Measurements from ENCODE around the gene LST1. TPM values are rescaled to one million over a fixed set of nuclear protein-coding genes. Genes with fewer than 3 reads are reported as not detected.
A peak's percentile ranks its signal among the peaks of the same experiment; 100 is the strongest.

LST1 gene
- total and polyA plus RNA-seq, 2 of the 8 experiments (the other 6 are each of a cell fraction or from before 2014, with no cell fraction given): not detected

- POLR2A ChIA-PET (ENCODE audit: partially characterized antibody): interaction anchor here (0.7 to 12.2 kb wide), 15 partner anchors 9 to 138 kb away, joined by 3 to 110 read pairs (median 5); partner anchors contain the start of genes ATP6V1G2, C6orf47, DDX39B and NFKBIL1
- H2AK5ac ChIP-seq (ENCODE audit: low read depth, low read length): no peak overlapping the region
- peak overlapping the region; percentile 62 to 84 for H3K4me2 ChIP-seq (ENCODE audit: insufficient read depth in 1 of 2, low read depth in 2 of 2, low read length in 2 of 2)
- no peak for TF ChIP-seq SP4 (IDR thresholded peaks at IDR 0.05; ENCODE audit: low read length)
- no peak for TF ChIP-seq SP2 (IDR thresholded peaks at IDR 0.05; ENCODE audit: low read length)
- no peak for TF ChIP-seq JUND (IDR thresholded peaks at IDR 0.05; ENCODE audit: low read length)
- TF ChIP-seq EP300 (IDR thresholded peaks at IDR 0.05; ENCODE audit: borderline replicate concordance in 1 of 2, low read depth in 2 of 2, low read length in 2 of 2): no peak
- TF ChIP-seq TAF1 (IDR thresholded peaks at IDR 0.05; ENCODE audit: low read depth, low read length): no peak
- TF ChIP-seq BACH1 (IDR thresholded peaks at IDR 0.05; ENCODE audit: low read length): no peak
- no peak for TF ChIP-seq BRCA1 (IDR thresholded peaks at IDR 0.05; ENCODE audit: low read depth, low read length)
- no peak for TF ChIP-seq ASH2L (IDR thresholded peaks at IDR 0.05; ENCODE audit: low read length)
- no peak for TF ChIP-seq HDAC6 (IDR thresholded peaks at IDR 0.05; ENCODE audit: low read depth, low read length)
- TF ChIP-seq SIX5 (IDR thresholded peaks at IDR 0.05; ENCODE audit: low read depth, low read length): no peak
- no peak for TF ChIP-seq YY1 (IDR thresholded peaks at IDR 0.05; ENCODE audit: low read depth, low read length)
- TF ChIP-seq FOSL1 (IDR thresholded peaks at IDR 0.05; ENCODE audit: insufficient read depth, low read depth, low read length): no peak
- TF ChIP-seq RBBP5 (IDR thresholded peaks at IDR 0.05; ENCODE audit: borderline replicate concordance, low read depth, low read length): no peak
Measured at GRCh38 chr6:31579546-31580437, 6.3 kb upstream of the LST1 start.

More at GRCh38 chr6:31579546-31580437, 6.3 kb upstream of the LST1 start:
- FAIRE-seq: no peak
- WGBS, 2 experiments (ENCODE audit: extremely low coverage in 1 of 2, insufficient coverage in 1 of 2, insufficient read length in 1 of 2, insufficient replicate concordance in 2 of 2, low coverage in 1 of 2, low lambda C conversion rate in 2 of 2, missing lambda C conversion rate in 1 of 2): 86% methylated on average over 8 of the region's 8 CpGs; no CpG with 5 or more reads in 1 of the 2 experiments
- no peak overlapping the region for H2AFZ ChIP-seq (ENCODE audit: low read length)
- H2BK15ac ChIP-seq (ENCODE audit: low read length): peak overlapping the region; percentile 31; the same call in 1 of the 2 replicates
- H3K9ac ChIP-seq (replicated peaks in 1 of 4; ENCODE audit: extremely low read depth in 1 of 4, low read depth in 3 of 4, low read length in 3 of 4): no peak overlapping the region
- peaks cover 0 to 8% (median 7%) of the 10 kb centered on the region in 4 experiments; a peak in 5 of 7 replicates for H3K27me3 ChIP-seq (replicated peaks in 1 of 4; ENCODE audit: control insufficient read depth in 3 of 4, extremely low read depth in 1 of 4, insufficient read depth in 3 of 4, low read length in 3 of 4)
- peaks cover 0 to 6% (median 6%) of the 10 kb centered on the region in 4 experiments; a peak in 6 of 7 replicates for H3K4me1 ChIP-seq (replicated peaks in 1 of 4; ENCODE audit: control insufficient read depth in 3 of 4, insufficient read depth in 4 of 4, low read length in 3 of 4)
- no peak overlapping the region for H2BK5ac ChIP-seq (ENCODE audit: low read depth, low read length)
- no peak overlapping the region for H3K14ac ChIP-seq (ENCODE audit: insufficient read length)
- no peak overlapping the region for H3K23ac ChIP-seq (ENCODE audit: insufficient read length)
- no peak overlapping the region for H2BK20ac ChIP-seq (ENCODE audit: low read length)
- no peaks in the 10 kb centered on the region for H4K20me1 ChIP-seq (replicated peaks in 1 of 2; ENCODE audit: control insufficient read depth in 1 of 2, insufficient read depth in 2 of 2, low read length in 2 of 2)
- H3K18ac ChIP-seq (ENCODE audit: extremely low read depth, low read length): no peak overlapping the region
- peak overlapping the region in 2 of 4 experiments; percentile 54 to 82; a peak in 3 of 8 replicates for H3K4me3 ChIP-seq (ENCODE audit: extremely low read depth in 1 of 4, insufficient read depth in 2 of 4, low read depth in 3 of 4, low read length in 4 of 4)
- no peak overlapping the region for H3K4ac ChIP-seq (replicated peaks; ENCODE audit: insufficient read length, low read depth, low read length)
- CTCF ChIA-PET (ENCODE audit: partially characterized antibody): interaction anchor here (0.6 to 19.2 kb wide), 16 partner anchors 11 to 280 kb away, joined by 3 to 640 read pairs (median 6); partner anchors contain the start of genes ATP6V1G2, DDX39B, LST1 and LTB
- no peaks in the 10 kb centered on the region for H3K36me3 ChIP-seq (ENCODE audit: control insufficient read depth in 2 of 4, insufficient read depth in 4 of 4, low read length in 3 of 4)
- H3K79me2 ChIP-seq (ENCODE audit: control insufficient read depth in 1 of 2, insufficient read depth in 2 of 2, low read length in 2 of 2): no peaks in the 10 kb centered on the region
- H4K5ac ChIP-seq (ENCODE audit: insufficient read length, low read depth, low read length): no peak overlapping the region
- peak overlapping the region; percentile 75; the same call in 1 of the 2 replicates for H2BK12ac ChIP-seq (ENCODE audit: low read depth, low read length)
- no peak overlapping the region for H2BK120ac ChIP-seq (replicated peaks; ENCODE audit: low read depth, low read length)
- peaks cover 9% of the 10 kb centered on the region; the same call in 1 of the 2 replicates for H3K23me2 ChIP-seq (ENCODE audit: low read depth, low read length)
- no peaks in the 10 kb centered on the region for H3K79me1 ChIP-seq (ENCODE audit: low read depth, low read length)
- no peak overlapping the region for H3K27ac ChIP-seq (ENCODE audit: low read depth, low read length)
- H4K8ac ChIP-seq (ENCODE audit: extremely low read depth, insufficient read depth, low read length): no peak overlapping the region
- no peaks in the 10 kb centered on the region for H3K9me3 ChIP-seq (ENCODE audit: insufficient read depth in 2 of 2, low read depth in 1 of 2, low read length in 1 of 2)
- no peak overlapping the region for H3K56ac ChIP-seq (replicated peaks; ENCODE audit: insufficient read length, low read depth, low read length)
- no peak overlapping the region for H4K91ac ChIP-seq (replicated peaks; ENCODE audit: insufficient read length, low read length)
- no peak for DNase-seq (ENCODE audit: low read depth in 1 of 2, low spot score in 2 of 2)
